Hepatocyte (in vitro differentiated cells): ENCODE measurements around the gene HPSE2.

ENCODE experiments used
- EZH2 ChIP-seq: fragments of 200-600 bp; sonication (generic); IDR thresholded peaks from 2 replicates; pipeline ENCODE4 v1.6.1; 2016; ENCODE audit warnings: antibody characterized with exemption, mild to moderate bottlenecking, borderline replicate concordance
- EZH2phosphoT487 ChIP-seq: fragments of 200-600 bp; sonication (generic); IDR thresholded peaks from one replicate; pipeline ENCODE4 v1.6.1; 2018; ENCODE audit warnings: antibody characterized with exemption, mild to moderate bottlenecking, low read depth, moderate library complexity; ENCODE audit not compliant: unreplicated experiment, severe bottlenecking
- TF ChIP-seq, protein P1 (sequence below): fragments of 200-600 bp; sonication (generic); IDR thresholded peaks from 2 replicates; pipeline ENCODE4 v1.5.1; 2016; ENCODE audit warnings: antibody characterized with exemption, mild to moderate bottlenecking; ENCODE audit not compliant: poor library complexity

DNA sequence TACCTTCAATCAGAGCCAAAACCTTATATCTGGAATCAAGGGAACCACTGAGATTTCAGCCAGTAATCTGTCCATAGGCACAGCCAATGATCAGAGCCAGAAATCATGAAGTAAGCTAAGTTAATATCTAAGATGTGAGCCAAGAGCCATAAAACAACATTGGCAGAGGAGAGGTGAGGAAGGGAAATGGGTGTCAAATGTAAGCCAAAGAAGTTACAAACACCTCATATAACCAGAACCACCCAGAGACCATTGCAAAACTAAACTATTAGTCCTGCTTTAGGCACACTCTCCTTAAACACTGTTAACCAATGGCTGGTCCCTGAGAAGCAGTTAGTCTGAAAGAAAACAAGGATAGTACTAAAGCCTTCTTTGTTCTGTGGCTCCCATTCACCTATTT is 173.1 kb downstream of the HPSE2 start:
- TF ChIP-seq, protein P1, sequence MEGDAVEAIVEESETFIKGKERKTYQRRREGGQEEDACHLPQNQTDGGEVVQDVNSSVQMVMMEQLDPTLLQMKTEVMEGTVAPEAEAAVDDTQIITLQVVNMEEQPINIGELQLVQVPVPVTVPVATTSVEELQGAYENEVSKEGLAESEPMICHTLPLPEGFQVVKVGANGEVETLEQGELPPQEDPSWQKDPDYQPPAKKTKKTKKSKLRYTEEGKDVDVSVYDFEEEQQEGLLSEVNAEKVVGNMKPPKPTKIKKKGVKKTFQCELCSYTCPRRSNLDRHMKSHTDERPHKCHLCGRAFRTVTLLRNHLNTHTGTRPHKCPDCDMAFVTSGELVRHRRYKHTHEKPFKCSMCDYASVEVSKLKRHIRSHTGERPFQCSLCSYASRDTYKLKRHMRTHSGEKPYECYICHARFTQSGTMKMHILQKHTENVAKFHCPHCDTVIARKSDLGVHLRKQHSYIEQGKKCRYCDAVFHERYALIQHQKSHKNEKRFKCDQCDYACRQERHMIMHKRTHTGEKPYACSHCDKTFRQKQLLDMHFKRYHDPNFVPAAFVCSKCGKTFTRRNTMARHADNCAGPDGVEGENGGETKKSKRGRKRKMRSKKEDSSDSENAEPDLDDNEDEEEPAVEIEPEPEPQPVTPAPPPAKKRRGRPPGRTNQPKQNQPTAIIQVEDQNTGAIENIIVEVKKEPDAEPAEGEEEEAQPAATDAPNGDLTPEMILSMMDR: no peak
- no peak for TF ChIP-seq EZH2
- TF ChIP-seq EZH2phosphoT487: no peak
